Muscle layer of duodenum (tissue), 2 donors: ENCODE data around the gene STXBP1.

Experiments
- H3K27ac ChIP-seq: one replicate; pipeline ENCODE4 v1.7.0; 2013; ENCODE audit warnings: mild to moderate bottlenecking, low read length
- H3K27me3 ChIP-seq: one replicate; pipeline ENCODE4 v1.7.0; 2013; ENCODE audit warnings: low read depth, mild to moderate bottlenecking, control low read depth, low read length
- H3K36me3 ChIP-seq, 2 donors: one replicate each; pipeline ENCODE4 v1.7.0; 2013; ENCODE audit warnings: low read length in 2 of 2, control low read depth in 1 of 2, mild to moderate bottlenecking in 1 of 2; ENCODE audit not compliant: insufficient read depth in 2 of 2, control insufficient read depth in 1 of 2
- H3K4me1 ChIP-seq, 2 donors: one replicate each; pipeline ENCODE4 v1.7.0; 2013; ENCODE audit warnings: low read length in 2 of 2, mild to moderate bottlenecking in 2 of 2, control low read depth in 1 of 2, moderate library complexity in 1 of 2; ENCODE audit not compliant: insufficient read depth in 2 of 2, control insufficient read depth in 1 of 2
- H3K4me3 ChIP-seq, 2 donors: one replicate each; pipeline ENCODE4 v1.7.0; 2013; ENCODE audit warnings: low read length in 2 of 2, low read depth in 1 of 2, mild to moderate bottlenecking in 1 of 2
- H3K9me3 ChIP-seq, 2 donors: one replicate each; pipeline ENCODE4 v1.7.0; 2013; ENCODE audit warnings: low read length in 2 of 2, control low read depth in 1 of 2, mild to moderate bottlenecking in 1 of 2; ENCODE audit not compliant: control insufficient read depth in 1 of 2
- donor health status: healthy.

Gene STXBP1

DNA sequence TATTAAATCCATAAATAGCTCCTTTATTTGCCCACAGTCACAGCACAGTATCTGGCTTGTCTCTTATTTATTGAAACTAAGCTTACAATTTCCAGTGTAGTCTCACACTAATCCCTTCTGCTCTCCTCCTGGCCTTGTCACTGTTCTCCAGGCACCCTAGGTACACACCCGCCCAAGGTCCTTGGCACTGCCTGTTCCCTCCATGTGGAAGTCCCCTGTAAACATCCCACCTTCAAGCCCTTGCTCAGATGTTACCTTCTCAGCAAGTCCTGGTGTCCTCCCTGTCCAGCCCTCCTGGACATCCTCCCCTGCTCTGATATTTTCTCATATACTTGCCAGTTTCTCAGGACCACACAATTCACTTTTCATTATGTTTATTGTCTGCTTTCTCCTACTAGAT, 50.5 kb downstream of the STXBP1 start:
- Histone ChIP-seq H3K27me3 (no peaks in the 10 kb centered on the region), H3K4me3 (no peak overlapping the region), H3K4me1 (no peaks in the 10 kb centered on the region), H3K9me3 (no peaks in the 10 kb centered on the region), H3K27ac (no peak overlapping the region), H3K36me3 (peaks cover 21 to 74% of the 10 kb centered on the region in 2 donors)

DNA sequence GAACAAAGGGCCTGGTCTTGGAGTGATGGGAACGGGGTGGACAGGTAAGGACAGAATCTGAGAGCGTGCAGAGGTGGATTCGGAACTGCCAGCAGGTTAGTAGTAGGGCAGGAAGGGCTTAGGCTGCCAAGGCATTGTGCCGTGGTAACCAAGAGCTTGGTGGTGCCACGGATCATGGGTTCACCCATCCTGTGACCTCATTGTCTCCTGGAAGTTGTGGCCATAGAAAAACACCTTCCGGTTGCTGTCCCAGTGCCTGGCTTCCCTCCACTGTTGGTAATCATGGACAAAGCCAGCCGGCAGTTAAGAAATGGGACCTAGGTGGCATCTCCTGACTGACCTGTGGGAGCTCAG, 52.2 kb downstream of the STXBP1 start:
- peaks cover 25 to 74% of the 10 kb centered on the region in 2 donors for H3K36me3 ChIP-seq

DNA sequence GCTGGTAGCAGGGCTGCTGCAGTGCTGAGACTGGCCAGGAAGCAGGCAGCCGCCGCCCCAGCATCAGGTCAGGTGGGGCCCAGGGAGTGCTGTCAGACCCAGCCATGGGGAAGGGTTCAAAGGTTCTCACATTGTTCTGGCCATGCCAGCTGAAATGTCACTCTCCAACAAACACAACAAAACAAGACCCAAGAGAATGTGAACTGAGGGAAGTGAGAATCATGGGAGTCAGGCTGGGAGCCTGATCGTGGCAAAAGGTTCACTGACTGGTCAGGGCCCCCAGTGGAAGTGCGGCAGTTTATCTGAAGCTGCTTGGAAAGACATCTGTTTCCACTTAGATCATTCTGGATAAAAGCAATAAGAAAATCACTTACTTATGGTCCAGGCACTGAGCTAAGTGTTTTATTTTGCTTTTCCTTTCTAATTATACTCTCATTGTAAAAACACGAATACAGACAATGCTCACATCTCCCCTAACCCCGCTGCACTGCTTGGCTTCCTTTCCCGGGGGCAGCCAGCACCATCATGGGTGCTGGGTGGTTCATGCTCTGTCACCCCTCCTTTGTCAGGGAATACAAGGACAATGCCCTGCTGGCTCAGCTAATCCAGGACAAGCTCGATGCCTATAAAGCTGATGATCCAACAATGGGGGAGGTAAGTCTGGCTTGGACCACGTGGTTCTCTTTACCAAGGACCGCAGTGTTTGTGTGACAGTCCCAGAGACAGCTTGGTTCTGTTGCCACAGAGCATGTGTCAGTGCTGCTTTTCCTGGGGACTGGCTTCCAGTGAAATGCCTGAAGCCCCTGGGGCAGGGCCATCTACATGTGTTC, 52.8 kb downstream of the STXBP1 start:
- no peaks in the 10 kb centered on the region for H3K4me1 ChIP-seq
- H3K9me3 ChIP-seq = no peaks in the 10 kb centered on the region
- H3K36me3 ChIP-seq = peaks cover 22 to 70% of the 10 kb centered on the region in 2 donors
- H3K27ac ChIP-seq = peak overlapping the region; percentile 11
- H3K27me3 ChIP-seq = no peaks in the 10 kb centered on the region
- no peak overlapping the region for H3K4me3 ChIP-seq

More for the DNA sequence above, 52.2 kb downstream of the STXBP1 start:
- H3K27me3 ChIP-seq = no peaks in the 10 kb centered on the region
- no peaks in the 10 kb centered on the region for H3K4me1 ChIP-seq
- peak overlapping the region; percentile 11 for H3K27ac ChIP-seq
- no peaks in the 10 kb centered on the region for H3K9me3 ChIP-seq
- no peak overlapping the region for H3K4me3 ChIP-seq

DNA sequence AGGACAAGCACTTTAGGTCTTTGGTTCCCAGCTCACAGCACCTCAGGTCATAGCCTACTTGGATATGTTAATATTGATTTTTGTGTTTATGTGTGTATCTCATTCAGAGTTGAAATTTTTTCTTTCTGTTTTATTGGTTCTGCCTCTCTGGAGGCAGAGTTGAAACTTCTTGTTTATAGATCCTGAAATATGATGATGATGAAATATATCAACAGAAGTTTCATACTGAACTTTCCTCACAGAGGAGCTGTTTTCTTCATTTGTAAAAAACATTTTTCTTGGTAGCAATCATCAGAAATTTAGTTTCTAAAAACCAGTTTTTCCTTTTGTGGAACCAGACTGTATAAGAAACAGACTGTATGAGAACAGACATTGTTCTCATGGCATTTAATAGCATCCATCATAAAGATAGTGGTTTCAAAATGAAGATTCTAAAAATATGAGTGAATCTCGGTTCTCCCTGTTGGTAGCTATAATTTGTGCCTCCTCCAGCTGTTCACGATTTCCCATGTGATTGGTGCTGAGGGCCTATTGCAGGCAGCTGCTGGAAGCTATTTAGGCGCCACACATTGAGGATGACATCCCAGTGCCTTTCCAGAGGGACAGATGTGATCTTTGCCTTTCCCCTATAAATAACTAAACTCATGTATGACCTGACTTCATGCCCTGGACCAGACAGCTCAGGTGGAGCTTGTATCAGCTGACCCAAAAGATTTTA, 55.2 kb downstream of the STXBP1 start:
- peaks cover 18 to 68% of the 10 kb centered on the region in 2 donors for H3K36me3 ChIP-seq
- no peaks in the 10 kb centered on the region for H3K9me3 ChIP-seq
- no peak overlapping the region for H3K4me3 ChIP-seq
- no peaks in the 10 kb centered on the region for H3K4me1 ChIP-seq
- no peaks in the 10 kb centered on the region for H3K27me3 ChIP-seq
- no peak overlapping the region for H3K27ac ChIP-seq

DNA sequence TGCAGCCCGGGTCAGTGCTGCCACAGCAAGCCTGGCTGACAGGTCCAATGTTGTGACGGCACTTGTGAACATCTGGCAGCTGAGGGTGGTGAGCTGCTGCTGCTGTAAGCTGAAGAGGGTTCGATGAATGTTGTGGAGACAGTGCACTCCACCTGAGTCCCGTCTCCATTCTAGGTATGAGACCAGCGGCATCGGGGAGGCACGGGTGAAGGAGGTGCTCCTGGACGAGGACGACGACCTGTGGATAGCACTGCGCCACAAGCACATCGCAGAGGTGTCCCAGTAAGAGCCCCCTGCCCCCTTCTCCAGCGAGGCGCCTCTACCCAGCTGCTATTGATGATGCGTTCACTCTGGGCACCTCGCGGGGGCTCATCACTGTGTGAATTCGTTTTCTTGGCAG, 55.8 kb downstream of the STXBP1 start:
- H3K4me3 ChIP-seq = no peak overlapping the region
- H3K27ac ChIP-seq = no peak overlapping the region
- no peaks in the 10 kb centered on the region for H3K9me3 ChIP-seq
- H3K27me3 ChIP-seq = no peaks in the 10 kb centered on the region
- H3K4me1 ChIP-seq = no peaks in the 10 kb centered on the region
- peaks cover 15 to 70% of the 10 kb centered on the region in 2 donors for H3K36me3 ChIP-seq

DNA sequence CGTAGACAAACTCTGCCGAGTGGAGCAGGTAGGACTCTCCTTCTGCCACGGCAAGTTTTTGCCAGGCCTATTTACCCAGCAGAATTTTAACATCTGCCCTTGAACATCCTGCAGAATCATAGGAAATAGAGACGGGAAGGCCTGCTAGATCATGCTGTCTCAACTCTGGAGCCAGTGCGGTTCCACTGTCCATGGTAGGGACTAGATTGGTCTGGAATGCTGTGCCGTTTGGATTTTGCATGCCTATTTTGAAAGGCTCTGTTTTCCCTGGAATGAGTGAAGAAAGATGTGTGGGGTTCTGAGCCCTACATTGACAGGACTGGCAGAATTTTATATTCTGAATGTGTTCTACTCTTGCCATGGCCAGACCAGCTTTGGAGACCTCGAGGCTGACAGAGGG, 61.2 kb downstream of the STXBP1 start:
- Histone ChIP-seq H3K27ac (no peak overlapping the region), H3K9me3 (no peaks in the 10 kb centered on the region), H3K4me1 (no peaks in the 10 kb centered on the region), H3K36me3 (peaks cover 14 to 56% of the 10 kb centered on the region in 2 donors), H3K4me3 (no peak overlapping the region), H3K27me3 (no peaks in the 10 kb centered on the region)

DNA sequence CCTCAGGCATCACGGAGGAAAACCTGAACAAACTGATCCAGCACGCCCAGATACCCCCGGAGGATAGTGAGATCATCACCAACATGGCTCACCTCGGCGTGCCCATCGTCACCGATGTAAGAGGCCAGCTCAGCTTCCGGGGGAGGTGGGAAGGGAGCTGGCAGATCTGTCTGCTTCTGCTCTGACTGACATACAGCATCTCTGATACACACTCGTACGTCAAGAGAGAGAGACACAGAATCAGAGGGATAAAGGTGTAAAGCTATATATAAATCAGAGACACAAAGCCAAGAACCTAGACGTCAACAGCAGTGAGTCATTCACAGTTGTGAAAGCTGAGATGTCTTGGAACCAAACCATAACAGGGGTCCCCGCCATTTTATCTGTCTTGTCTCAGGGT, 64.6 kb downstream of the STXBP1 start:
- H3K36me3 ChIP-seq = peaks cover 23 to 76% of the 10 kb centered on the region in 2 donors
- H3K4me1 ChIP-seq = no peaks in the 10 kb centered on the region
- H3K27ac ChIP-seq = no peak overlapping the region
- H3K27me3 ChIP-seq = no peaks in the 10 kb centered on the region
- H3K4me3 ChIP-seq = no peak overlapping the region
- no peaks in the 10 kb centered on the region for H3K9me3 ChIP-seq

DNA sequence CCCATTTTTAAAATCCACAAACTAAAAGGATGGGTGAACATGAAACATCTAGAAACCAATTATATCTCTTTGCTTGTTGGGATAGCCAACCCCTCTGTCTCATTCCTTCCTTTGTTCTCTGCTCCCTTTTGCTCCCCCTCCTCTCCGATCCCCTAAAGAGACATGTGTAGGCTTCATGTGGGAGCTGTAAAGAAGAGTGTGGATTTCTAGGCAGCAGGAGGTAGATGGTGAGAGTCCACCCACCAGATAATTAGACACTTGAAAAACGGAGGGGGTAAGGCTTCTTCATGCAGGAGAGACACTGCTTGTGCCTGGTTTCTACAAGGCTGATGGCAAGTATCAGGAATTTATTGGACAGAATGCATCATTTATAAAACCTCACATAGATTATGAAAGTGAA, 67.4 kb downstream of the STXBP1 start:
- H3K27ac ChIP-seq = no peak overlapping the region
- H3K36me3 ChIP-seq = peaks cover 20 to 81% of the 10 kb centered on the region in 2 donors
- H3K4me3 ChIP-seq = no peak overlapping the region
- H3K9me3 ChIP-seq = no peaks in the 10 kb centered on the region
- H3K4me1 ChIP-seq = no peaks in the 10 kb centered on the region
- H3K27me3 ChIP-seq = no peaks in the 10 kb centered on the region

DNA sequence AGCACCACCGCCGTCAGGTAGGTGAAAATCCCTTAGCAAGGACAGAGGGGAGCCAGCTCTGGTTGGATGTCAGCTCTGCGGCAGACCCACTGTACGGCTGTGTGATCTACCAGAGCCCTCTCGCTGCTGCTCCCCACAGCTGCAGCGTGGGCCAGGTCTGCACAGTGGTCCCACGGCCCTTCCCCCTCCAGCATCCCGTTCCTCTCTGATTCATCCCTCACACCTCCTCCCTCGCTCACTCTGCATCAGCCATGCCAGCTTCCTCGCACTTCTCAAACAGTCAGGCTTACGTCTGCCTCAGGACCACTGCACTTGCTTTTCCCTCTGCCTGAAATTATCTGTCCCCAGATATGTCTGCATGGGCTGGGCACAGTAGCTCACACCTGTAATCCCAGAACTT, 68.1 kb downstream of the STXBP1 start:
- no peaks in the 10 kb centered on the region for H3K4me1 ChIP-seq
- H3K9me3 ChIP-seq = no peaks in the 10 kb centered on the region
- no peak overlapping the region for H3K27ac ChIP-seq
- no peak overlapping the region for H3K4me3 ChIP-seq
- H3K27me3 ChIP-seq = no peaks in the 10 kb centered on the region
- peaks cover 20 to 84% of the 10 kb centered on the region in 2 donors for H3K36me3 ChIP-seq

DNA sequence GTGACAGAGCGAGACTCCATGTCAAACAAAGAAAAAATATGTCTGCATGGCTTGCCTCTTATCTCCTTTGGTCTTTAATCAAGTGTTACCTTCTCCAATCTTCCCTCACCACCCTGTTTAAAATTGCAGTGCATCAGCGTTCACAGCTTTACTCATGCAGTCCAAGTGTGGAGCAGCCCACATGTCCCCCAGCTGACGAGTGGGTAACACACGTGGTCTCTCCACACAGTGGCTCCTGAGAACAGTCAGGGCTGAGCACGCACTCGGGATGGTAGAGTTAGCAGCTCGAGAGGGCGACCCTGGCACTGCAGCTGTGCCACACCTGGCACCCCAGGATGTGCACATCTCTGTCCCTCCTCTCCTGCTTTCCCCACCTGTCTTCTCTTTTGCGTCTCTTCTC, 68.8 kb downstream of the STXBP1 start:
- H3K27me3 ChIP-seq = no peaks in the 10 kb centered on the region
- no peaks in the 10 kb centered on the region for H3K9me3 ChIP-seq
- no peaks in the 10 kb centered on the region for H3K4me1 ChIP-seq
- no peak overlapping the region for H3K4me3 ChIP-seq
- no peak overlapping the region for H3K27ac ChIP-seq
- peaks cover 18 to 78% of the 10 kb centered on the region in 2 donors for H3K36me3 ChIP-seq

DNA sequence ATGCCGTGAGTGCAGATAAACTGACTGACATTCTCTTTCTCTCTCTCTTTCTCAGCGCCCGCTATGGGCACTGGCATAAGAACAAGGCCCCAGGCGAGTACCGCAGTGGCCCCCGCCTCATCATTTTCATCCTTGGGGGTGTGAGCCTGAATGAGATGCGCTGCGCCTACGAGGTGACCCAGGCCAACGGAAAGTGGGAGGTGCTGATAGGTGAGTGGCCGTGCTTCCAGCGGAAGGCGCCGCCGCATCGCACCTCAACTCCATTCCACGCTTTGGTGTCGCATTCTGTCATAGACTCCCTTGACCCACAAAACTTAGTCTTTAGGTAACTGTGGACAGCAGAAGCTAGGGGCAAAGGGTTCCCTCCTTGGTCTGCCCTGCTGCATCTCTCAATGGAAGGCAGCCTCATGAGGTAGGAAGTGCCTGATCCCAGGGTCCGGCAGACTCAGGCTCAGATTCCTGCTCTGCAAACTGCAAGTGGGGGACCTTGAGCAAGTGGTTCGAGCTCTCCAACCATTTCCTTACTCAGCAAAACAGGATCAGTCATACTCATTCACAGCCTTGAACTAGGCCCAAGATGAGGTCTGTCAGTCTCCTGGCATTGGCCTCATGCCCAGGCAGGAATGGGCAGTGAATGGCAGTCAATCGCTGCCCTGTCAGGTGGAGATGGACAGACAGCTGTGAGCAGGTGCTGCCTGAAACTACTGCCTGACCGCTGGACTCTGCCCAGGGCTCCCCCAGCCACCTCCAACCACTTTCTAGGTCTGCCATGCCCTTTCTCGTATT, 70.5 kb downstream of the STXBP1 start:
- Histone ChIP-seq H3K4me3 (no peak overlapping the region), H3K27ac (no peak overlapping the region), H3K27me3 (no peaks in the 10 kb centered on the region), H3K36me3 (peaks cover 25 to 63% of the 10 kb centered on the region in 2 donors), H3K9me3 (no peaks in the 10 kb centered on the region), H3K4me1 (no peaks in the 10 kb centered on the region)
